ENCODE measurements around the gene TRABD. TPM values are rescaled to one million over a fixed set of nuclear protein-coding genes. Genes with fewer than 3 reads are reported as not detected.

TRABD gene
- total and polyA plus RNA-seq, 5 donors from 2014 or later, result 33.0 to 115 (median 38.6) TPM

- no peaks in the 10 kb centered on the region for H3K36me3 Mint-ChIP-seq
Observed at GRCh38 chr22:50197856-50198623, 12.3 kb downstream of the TRABD start.

GRCh38 chr22:50198624-50199017, 12.9 kb downstream of the TRABD start:
- peaks cover 28% of the 10 kb centered on the region for H3K4me1 ChIP-seq (ENCODE audit: control insufficient read depth, insufficient read depth, low read length, poor library complexity, severe bottlenecking)
- peaks cover 22% of the 10 kb centered on the region for H3K36me3 ChIP-seq (ENCODE audit: control insufficient read depth, insufficient read depth, low read length)
- H3K27ac ChIP-seq (ENCODE audit: insufficient read depth, low read length, poor library complexity, severe bottlenecking), result no peak overlapping the region
- Mint-ChIP-seq H3K27ac (no peak overlapping the region), H3K4me1 (peaks cover 0 to 24% (median 10%) of the 10 kb centered on the region in 4 donors), H3K9me3 (no peaks in the 10 kb centered on the region), H3K36me3 (peaks cover 4% of the 10 kb centered on the region), H3K4me3 (peak overlapping the region in 1 of 4 donors; percentile 71), H3K27me3 (no peaks in the 10 kb centered on the region)
- ATAC-seq (ENCODE audit: low read depth in 2 of 2) (no peak), DNase-seq (no peak)
- H3K27me3 ChIP-seq (ENCODE audit: control insufficient read depth, insufficient read depth, low read length), result no peaks in the 10 kb centered on the region
- no peaks in the 10 kb centered on the region for H3K9me3 ChIP-seq (ENCODE audit: control insufficient read depth in 2 of 2, low read length in 2 of 2)
- H3K4me3 ChIP-seq (ENCODE audit: low read depth, low read length), result no peak overlapping the region

More at GRCh38 chr22:50197856-50198623, 12.3 kb downstream of the TRABD start:
- H3K9me3 Mint-ChIP-seq, result no peaks in the 10 kb centered on the region
- Histone ChIP-seq H3K4me3 (ENCODE audit: low read depth, low read length) (no peak overlapping the region), H3K4me1 (ENCODE audit: control insufficient read depth, insufficient read depth, low read length, poor library complexity, severe bottlenecking) (peaks cover 33% of the 10 kb centered on the region), H3K27me3 (ENCODE audit: control insufficient read depth, insufficient read depth, low read length) (no peaks in the 10 kb centered on the region), H3K36me3 (ENCODE audit: control insufficient read depth, insufficient read depth, low read length) (peaks cover 19% of the 10 kb centered on the region), H3K27ac (ENCODE audit: insufficient read depth, low read length, poor library complexity, severe bottlenecking) (no peak overlapping the region), H3K9me3 (ENCODE audit: control insufficient read depth in 2 of 2, low read length in 2 of 2) (no peaks in the 10 kb centered on the region)
- no peaks in the 10 kb centered on the region for H3K27me3 Mint-ChIP-seq
- H3K27ac Mint-ChIP-seq, result no peak overlapping the region
- no peak for ATAC-seq (ENCODE audit: low read depth in 2 of 2)
- DNase-seq, result no peak
- no peak overlapping the region for H3K4me3 Mint-ChIP-seq
- peaks cover 0 to 20% (median 6%) of the 10 kb centered on the region in 4 donors for H3K4me1 Mint-ChIP-seq

GRCh38 chr22:50199251-50199721, 13.6 kb downstream of the TRABD start:
- no peaks in the 10 kb centered on the region for H3K9me3 ChIP-seq (ENCODE audit: control insufficient read depth in 2 of 2, low read length in 2 of 2)
- no peak overlapping the region for H3K4me3 ChIP-seq (ENCODE audit: low read depth, low read length)
- no peaks in the 10 kb centered on the region for H3K27me3 ChIP-seq (ENCODE audit: control insufficient read depth, insufficient read depth, low read length)
- peaks cover 21% of the 10 kb centered on the region for H3K36me3 ChIP-seq (ENCODE audit: control insufficient read depth, insufficient read depth, low read length)
- no peak for DNase-seq
- H3K4me1 ChIP-seq (ENCODE audit: control insufficient read depth, insufficient read depth, low read length, poor library complexity, severe bottlenecking), result peaks cover 24% of the 10 kb centered on the region
- Mint-ChIP-seq H3K9me3 (no peaks in the 10 kb centered on the region), H3K36me3 (peaks cover 8% of the 10 kb centered on the region), H3K4me1 (peaks cover 0 to 30% (median 14%) of the 10 kb centered on the region in 4 donors), H3K27ac (peak overlapping the region in 1 of 3 donors; percentile 25), H3K4me3 (peak overlapping the region; percentile 71 to 84 (median 72)), H3K27me3 (no peaks in the 10 kb centered on the region)
- no peak for ATAC-seq (ENCODE audit: low read depth in 2 of 2)
- H3K27ac ChIP-seq (ENCODE audit: insufficient read depth, low read length, poor library complexity, severe bottlenecking), result no peak overlapping the region

GRCh38 chr22:50199829-50200460, 14.2 kb downstream of the TRABD start:
- DNase-seq (peak in 1 of 3 donors; percentile 24), ATAC-seq (ENCODE audit: low read depth in 2 of 2) (no peak)
- Histone ChIP-seq H3K4me3 (ENCODE audit: low read depth, low read length) (no peak overlapping the region), H3K36me3 (ENCODE audit: control insufficient read depth, insufficient read depth, low read length) (peaks cover 15% of the 10 kb centered on the region), H3K27me3 (ENCODE audit: control insufficient read depth, insufficient read depth, low read length) (no peaks in the 10 kb centered on the region), H3K9me3 (ENCODE audit: control insufficient read depth in 2 of 2, low read length in 2 of 2) (no peaks in the 10 kb centered on the region), H3K27ac (ENCODE audit: insufficient read depth, low read length, poor library complexity, severe bottlenecking) (peak overlapping the region; percentile 61), H3K4me1 (ENCODE audit: control insufficient read depth, insufficient read depth, low read length, poor library complexity, severe bottlenecking) (peaks cover 24% of the 10 kb centered on the region)
- Mint-ChIP-seq H3K27me3 (no peaks in the 10 kb centered on the region), H3K27ac (peak overlapping the region in 1 of 3 donors; percentile 25), H3K36me3 (peaks cover 8% of the 10 kb centered on the region), H3K4me1 (peaks cover 0 to 35% (median 18%) of the 10 kb centered on the region in 4 donors), H3K4me3 (peak overlapping the region; percentile 71 to 84 (median 72)), H3K9me3 (no peaks in the 10 kb centered on the region)

GRCh38 chr22:50200461-50201190, 14.9 kb downstream of the TRABD start, which contains the start of gene SELENOO:
Gene SELENOO (plus strand): TSS chr22:50201011. CDS start chr22:50201037, 26 bp downstream.
- ATAC-seq (ENCODE audit: low read depth in 2 of 2), result peak; percentile 90 to 92
- H3K27ac ChIP-seq (ENCODE audit: insufficient read depth, low read length, poor library complexity, severe bottlenecking), result peak within 1 kb of the TSS; percentile 61
- H3K27ac Mint-ChIP-seq, result peak within 1 kb of the TSS in 2 of 3 donors; percentile 86
- H3K4me1 ChIP-seq (ENCODE audit: control insufficient read depth, insufficient read depth, low read length, poor library complexity, severe bottlenecking), result peaks cover 24% of the 10 kb centered on the region
- no peaks in the 10 kb centered on the region for H3K27me3 ChIP-seq (ENCODE audit: control insufficient read depth, insufficient read depth, low read length)
- H3K4me1 Mint-ChIP-seq, result peaks cover 0 to 40% (median 21%) of the 10 kb centered on the region in 4 donors
- DNase-seq, result peak; percentile 87 to 93 (median 88)
- no peaks in the 10 kb centered on the region for H3K9me3 ChIP-seq (ENCODE audit: control insufficient read depth in 2 of 2, low read length in 2 of 2)
- H3K36me3 ChIP-seq (ENCODE audit: control insufficient read depth, insufficient read depth, low read length), result peaks cover 10% of the 10 kb centered on the region
- H3K27me3 Mint-ChIP-seq, result no peaks in the 10 kb centered on the region
- no peaks in the 10 kb centered on the region for H3K9me3 Mint-ChIP-seq
- peak within 1 kb of the TSS; percentile 81 to 90 (median 88) for H3K4me3 Mint-ChIP-seq
- peaks cover 8% of the 10 kb centered on the region for H3K36me3 Mint-ChIP-seq
- peak within 1 kb of the TSS; percentile 41 for H3K4me3 ChIP-seq (ENCODE audit: low read depth, low read length)

GRCh38 chr22:50201191-50202129, 15.7 kb downstream of the TRABD start:
- Histone ChIP-seq H3K27ac (ENCODE audit: insufficient read depth, low read length, poor library complexity, severe bottlenecking) (peak overlapping the region; percentile 61), H3K4me1 (ENCODE audit: control insufficient read depth, insufficient read depth, low read length, poor library complexity, severe bottlenecking) (peaks cover 24% of the 10 kb centered on the region), H3K27me3 (ENCODE audit: control insufficient read depth, insufficient read depth, low read length) (no peaks in the 10 kb centered on the region), H3K9me3 (ENCODE audit: control insufficient read depth in 2 of 2, low read length in 2 of 2) (no peaks in the 10 kb centered on the region), H3K36me3 (ENCODE audit: control insufficient read depth, insufficient read depth, low read length) (peaks cover 11% of the 10 kb centered on the region), H3K4me3 (ENCODE audit: low read depth, low read length) (peak overlapping the region; percentile 41)
- H3K4me3 Mint-ChIP-seq, result peak overlapping the region; percentile 81 to 90 (median 88)
- DNase-seq (no peak), ATAC-seq (ENCODE audit: low read depth in 2 of 2) (peak; percentile 16 to 18)
- H3K36me3 Mint-ChIP-seq, result peaks cover 8% of the 10 kb centered on the region
- peak overlapping the region in 2 of 3 donors; percentile 86 for H3K27ac Mint-ChIP-seq
- no peaks in the 10 kb centered on the region for H3K27me3 Mint-ChIP-seq
- no peaks in the 10 kb centered on the region for H3K9me3 Mint-ChIP-seq
- peaks cover 0 to 42% (median 21%) of the 10 kb centered on the region in 4 donors for H3K4me1 Mint-ChIP-seq

Measured in CD4-positive, CD25-positive, alpha-beta regulatory T cell (primary cell).